AG04450 (cell line): ENCODE measurements around the gene PRIM1. TPM values are rescaled to one million over a fixed set of nuclear protein-coding genes. Genes with fewer than 3 reads are reported as not detected.
"Not testable (repeated sequence)": the region's sequence is repeated elsewhere in the genome, so short reads cannot be mapped to it uniquely, and the experiment has no call there.

ENCODE experiments used
- CTCF ChIA-PET: fragments of 300-600, 350-600 bp; formaldehyde crosslinking; extraction: SDS; loops from one replicate; lab custom pipeline; 2022; ENCODE audit warnings: antibody characterized with exemption, inconsistent platforms; lab: Charles Lee
- POLR2A ChIA-PET: fragments of 350-600 bp; formaldehyde crosslinking; extraction: SDS; loops from one replicate; lab custom pipeline; 2021; ENCODE audit warnings: antibody characterized with exemption, inconsistent platforms; lab: Yijun Ruan, JAX
- DNase-seq: peaks from one replicate; pipeline ENCODE4 v3.0.0-alpha.2; 2011; ENCODE audit warnings: low read depth, low spot score
- H3K27ac ChIP-seq: one replicate; pipeline ENCODE4 v1.5.1; 2012; ENCODE audit warnings: low read depth, low read length, control low read depth
- H3K27me3 ChIP-seq: one replicate; pipeline ENCODE4 v1.6.0; 2012; ENCODE audit warnings: low read length; ENCODE audit not compliant: control insufficient read depth, insufficient read depth
- H3K4me3 ChIP-seq: 2 replicates; pipeline ENCODE4 v1.5.1; 2011; ENCODE audit warnings: mild to moderate bottlenecking, low read depth, low read length, control low read depth
- H3K9me3 ChIP-seq: 2 replicates; pipeline ENCODE4 v1.5.1; 2012; ENCODE audit warnings: low read length; ENCODE audit not compliant: control insufficient read depth, insufficient read depth
- CTCF ChIP-seq: IDR thresholded peaks from 2 replicates; pipeline ENCODE4 v1.5.1; 2011; ENCODE audit warnings: low read depth, low read length, control low read depth, inconsistent platforms
- polyA minus RNA-seq: library from RNA; depleted of rRNA, polyadenylated mRNA; stranded (reverse); fragments of >200 nt; gene quantifications from 2 replicates; pipeline ENCODE4 v1.2.3, GENCODE V29; 2011; rRNA and poly(A)+ RNA removed
- polyA plus RNA-seq: library from polyadenylated mRNA; depleted of rRNA; stranded (reverse); fragments of >200 nt; gene quantifications from 2 replicates; pipeline ENCODE4 v1.2.3, GENCODE V29; 2011; rRNA removed

Gene PRIM1
- polyA plus RNA-seq (6.2 and 6.7 TPM in 2 replicates), polyA minus RNA-seq (2.4 and 4.8 TPM in 2 replicates)

- peak; percentile 23; the same call in 1 of the 2 replicates for TF ChIP-seq CTCF
- ChIA-PET CTCF (interaction anchor here (0.7 kb wide), 1 partner anchor 9 kb away, joined by 6 read pairs; no protein-coding TSS in a partner anchor), POLR2A (interaction anchor here (0.7 to 1.6 kb wide), 3 partner anchors 16 to 115 kb away, joined by 6 to 8 read pairs (median 7); partner anchors contain the start of gene NACA)
- peak within 1 kb of the TSS; percentile 87 for H3K4me3 ChIP-seq
- peak within 1 kb of the TSS; percentile 39 for H3K27ac ChIP-seq
- no peaks in the 10 kb centered on the region for H3K27me3 ChIP-seq
- H3K9me3 ChIP-seq, result no peaks in the 10 kb centered on the region
- DNase-seq, result peak; percentile 10
Observed at GRCh38 chr12:56751712-56752598, at the start of gene PRIM1. TSS of gene PRIM1 (minus strand) at chr12:56752323. CDS start at chr12:56752298, 25 bp downstream.

- TF ChIP-seq CTCF, result no peak
Observed at GRCh38 chr12:56800221-56800620, 48.1 kb upstream of the PRIM1 start.

GRCh38 chr12:56799345-56799744 lies 47.2 kb upstream of the PRIM1 start:
- CTCF ChIA-PET, H3K27me3 ChIP-seq, H3K4me3 ChIP-seq, H3K9me3 ChIP-seq, H3K27ac ChIP-seq, POLR2A ChIA-PET, DNase-seq: not testable (repeated sequence)

More at GRCh38 chr12:56800221-56800620, 48.1 kb upstream of the PRIM1 start:
- Histone ChIP-seq H3K4me3 (no peak overlapping the region), H3K9me3 (peaks cover 6% of the 10 kb centered on the region; the same call in 1 of the 2 replicates), H3K27ac (no peak overlapping the region), H3K27me3 (no peaks in the 10 kb centered on the region)
- CTCF ChIA-PET, result no interaction called here
- DNase-seq, result no peak
- POLR2A ChIA-PET, result no interaction called here

GRCh38 chr12:56795791-56796190 lies 43.7 kb upstream of the PRIM1 start:
- DNase-seq, H3K4me3 ChIP-seq, POLR2A ChIA-PET, H3K27ac ChIP-seq, CTCF ChIA-PET, H3K9me3 ChIP-seq, H3K27me3 ChIP-seq: not testable (repeated sequence)

- CTCF ChIA-PET, H3K27ac ChIP-seq, H3K4me3 ChIP-seq, H3K27me3 ChIP-seq, H3K9me3 ChIP-seq, DNase-seq: not testable (repeated sequence)
- POLR2A ChIA-PET, result interaction anchor here (0.6 kb wide), 1 partner anchor 62 kb away, joined by 6 read pairs; no protein-coding TSS in a partner anchor
Observed at GRCh38 chr12:56795046-56795562, 43.0 kb upstream of the PRIM1 start.

GRCh38 chr12:56793124-56793523 lies 41.0 kb upstream of the PRIM1 start:
- DNase-seq, H3K4me3 ChIP-seq, CTCF ChIA-PET, H3K9me3 ChIP-seq, H3K27me3 ChIP-seq, H3K27ac ChIP-seq, POLR2A ChIA-PET: not testable (repeated sequence)
